Thyroid gland (tissue), 4 donors: Measurements from ENCODE around the gene TNNC1. TPM values are rescaled to one million over a fixed set of nuclear protein-coding genes. Genes with fewer than 3 reads are reported as not detected.

Source experiments
- DNase-seq, 2 donors: peaks; one replicate each; pipeline ENCODE4 v3.0.0-alpha.2; 2019
- H3K27ac ChIP-seq, 3 donors: fragments of 200-600 bp; sonication (generic); 1 replicate in 2 of 3; 2 replicates in 1 of 3; pipeline ENCODE4 v1.5.1; 2016 to 2019; ENCODE audit warnings: mild to moderate bottlenecking in 1 of 3, moderate library complexity in 1 of 3
- H3K27me3 ChIP-seq: fragments of 200-600 bp; sonication (generic); one replicate; pipeline ENCODE4 v1.5.1; 2019
- H3K36me3 ChIP-seq, 2 donors: fragments of 200-600 bp; sonication (generic); one replicate each; pipeline ENCODE4 v1.5.1; 2016 to 2019
- H3K4me1 ChIP-seq, 2 donors: fragments of 200-600 bp; sonication (generic); one replicate each; pipeline ENCODE4 v1.5.1; 2017 to 2019
- H3K4me3 ChIP-seq, 3 donors: fragments of 200-600 bp; sonication (generic); replicated peaks in 1 of 3; 1 replicate in 2 of 3; 2 replicates in 1 of 3; pipeline ENCODE4 v1.5.1; 2016; ENCODE audit warnings: mild to moderate bottlenecking in 1 of 3
- H3K9me3 ChIP-seq: fragments of 200-600 bp; sonication (generic); one replicate; pipeline ENCODE4 v1.5.1; 2017
- POLR2A ChIP-seq, 2 donors: fragments of 450-650 bp; IDR thresholded peaks; one replicate each; pipeline ENCODE4 v1.6.1; 2017; ENCODE audit warnings: antibody characterized with exemption in 2 of 2, mild to moderate bottlenecking in 2 of 2, moderate library complexity in 1 of 2
- WGBS, 2 donors: methylation state at CpG; one replicate each; pipeline ENCODE4 v1.1.5; 2017; 5-methylcytosine and 5-hydroxymethylcytosine counted together
- intact Hi-C: fragments of 100-400 bp; cut with DNase I; formaldehyde crosslinking; loops from one replicate; pipeline ENCODE4 v1.15.1; 2023
- total RNA-seq, 4 donors: library from RNA; depleted of rRNA; stranded (reverse); fragments of >200 nt; gene quantifications; one replicate each; pipeline ENCODE4 v1.2.3, GENCODE V29; 2016
- TF ChIP-seq, protein P1 (sequence below), 6 experiments: fragments of 200-600 bp in 3 of 6; fragments of 450-650 bp in 3 of 6; sonication (generic) in 3 of 6; IDR thresholded peaks; one replicate each; pipeline ENCODE4 v1.5.1; 2016 to 2019; ENCODE audit warnings: antibody characterized with exemption in 6 of 6, mild to moderate bottlenecking in 2 of 6, inconsistent platforms in 1 of 6, moderate library complexity in 1 of 6

TNNC1 gene
- total RNA-seq, 4 donors from 2014 or later = 4.0 to 43.5 (median 13.9) TPM

DNA sequence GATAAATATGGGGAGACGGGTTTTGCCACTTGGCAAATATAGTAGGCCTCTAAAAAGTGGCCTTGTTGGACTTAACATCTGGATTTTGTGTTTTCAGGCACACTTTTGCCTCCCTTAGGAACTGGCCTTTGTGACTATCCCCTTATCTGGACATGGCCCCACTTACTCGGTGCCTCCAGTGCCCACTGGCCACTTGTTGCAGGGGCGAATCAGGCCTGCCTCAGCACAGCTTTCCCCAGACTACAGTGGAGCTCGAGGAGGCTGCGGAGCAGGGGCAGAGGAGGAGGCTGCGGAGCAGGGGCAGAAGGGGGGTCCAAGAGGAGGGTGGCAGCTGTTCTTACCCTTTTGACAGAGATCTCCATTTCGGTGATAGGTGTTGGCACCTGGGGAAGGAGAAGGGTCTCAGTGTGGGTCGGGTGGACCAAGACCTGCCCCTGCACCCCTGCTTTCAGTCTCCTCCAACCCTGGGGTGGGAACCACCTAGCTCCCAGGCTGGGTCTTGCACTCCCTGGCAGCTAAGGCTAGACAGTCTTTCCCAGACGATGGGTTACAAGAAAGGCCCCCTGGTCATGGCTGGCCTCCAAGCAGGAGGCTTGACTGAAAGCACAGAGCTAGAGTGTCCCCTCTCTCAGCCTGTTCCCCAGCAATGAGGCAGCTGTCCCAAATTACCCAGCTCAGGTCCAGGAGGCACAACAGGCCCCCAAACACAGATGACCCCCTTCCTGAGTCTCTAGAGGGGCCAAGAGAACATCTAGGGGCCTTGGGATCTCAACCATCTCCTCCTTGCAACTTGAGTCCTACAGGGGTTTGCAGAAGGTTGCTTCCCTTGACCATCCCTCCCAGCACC, 15.0 kb downstream of the TNNC1 start:
- WGBS, 2 donors = 89 to 94% methylated on average over 9 of the region's 9 CpGs
- Histone ChIP-seq H3K9me3 (no peaks in the 10 kb centered on the region), H3K27me3 (no peaks in the 10 kb centered on the region), H3K36me3 (no peaks in the 10 kb centered on the region), H3K4me1 (peaks cover 0 to 2% of the 10 kb centered on the region in 2 donors), H3K27ac (no peak overlapping the region), H3K4me3 (no peak overlapping the region)
- DNase-seq = no peak
- TF ChIP-seq, protein P1, sequence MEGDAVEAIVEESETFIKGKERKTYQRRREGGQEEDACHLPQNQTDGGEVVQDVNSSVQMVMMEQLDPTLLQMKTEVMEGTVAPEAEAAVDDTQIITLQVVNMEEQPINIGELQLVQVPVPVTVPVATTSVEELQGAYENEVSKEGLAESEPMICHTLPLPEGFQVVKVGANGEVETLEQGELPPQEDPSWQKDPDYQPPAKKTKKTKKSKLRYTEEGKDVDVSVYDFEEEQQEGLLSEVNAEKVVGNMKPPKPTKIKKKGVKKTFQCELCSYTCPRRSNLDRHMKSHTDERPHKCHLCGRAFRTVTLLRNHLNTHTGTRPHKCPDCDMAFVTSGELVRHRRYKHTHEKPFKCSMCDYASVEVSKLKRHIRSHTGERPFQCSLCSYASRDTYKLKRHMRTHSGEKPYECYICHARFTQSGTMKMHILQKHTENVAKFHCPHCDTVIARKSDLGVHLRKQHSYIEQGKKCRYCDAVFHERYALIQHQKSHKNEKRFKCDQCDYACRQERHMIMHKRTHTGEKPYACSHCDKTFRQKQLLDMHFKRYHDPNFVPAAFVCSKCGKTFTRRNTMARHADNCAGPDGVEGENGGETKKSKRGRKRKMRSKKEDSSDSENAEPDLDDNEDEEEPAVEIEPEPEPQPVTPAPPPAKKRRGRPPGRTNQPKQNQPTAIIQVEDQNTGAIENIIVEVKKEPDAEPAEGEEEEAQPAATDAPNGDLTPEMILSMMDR (IDR thresholded peaks at IDR 0.05) = no peak
- TF ChIP-seq POLR2A (IDR thresholded peaks at IDR 0.05) = no peak
- intact Hi-C loops = no loop called here

DNA sequence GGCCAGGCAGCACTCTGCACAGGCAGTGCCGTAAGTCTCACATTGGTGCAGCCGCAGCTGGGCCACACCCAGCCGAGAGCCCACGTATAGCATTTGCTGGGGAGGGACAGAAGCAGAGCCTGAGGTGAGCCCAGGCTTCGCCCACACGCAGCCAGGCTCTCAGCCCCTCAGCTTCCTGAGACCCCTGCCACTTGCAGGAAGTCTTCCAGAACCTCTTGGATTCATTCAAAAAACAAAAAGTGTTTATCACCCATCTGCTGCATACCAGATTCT, 15.8 kb downstream of the TNNC1 start:
- DNase-seq = no peak
- H3K4me1 ChIP-seq = peaks cover 2 to 9% of the 10 kb centered on the region in 2 donors
- TF ChIP-seq POLR2A (IDR thresholded peaks at IDR 0.05) = no peak
- TF ChIP-seq, protein P1 (IDR thresholded peaks at IDR 0.05) = no peak
- no peaks in the 10 kb centered on the region for H3K27me3 ChIP-seq
- no peaks in the 10 kb centered on the region for H3K36me3 ChIP-seq
- 80 to 84% methylated on average over 3 to 6 of the region's 6 CpGs for WGBS, 2 donors
- H3K9me3 ChIP-seq = no peaks in the 10 kb centered on the region
- no peak overlapping the region for H3K27ac ChIP-seq
- H3K4me3 ChIP-seq = no peak overlapping the region
- intact Hi-C loops = no loop called here

DNA sequence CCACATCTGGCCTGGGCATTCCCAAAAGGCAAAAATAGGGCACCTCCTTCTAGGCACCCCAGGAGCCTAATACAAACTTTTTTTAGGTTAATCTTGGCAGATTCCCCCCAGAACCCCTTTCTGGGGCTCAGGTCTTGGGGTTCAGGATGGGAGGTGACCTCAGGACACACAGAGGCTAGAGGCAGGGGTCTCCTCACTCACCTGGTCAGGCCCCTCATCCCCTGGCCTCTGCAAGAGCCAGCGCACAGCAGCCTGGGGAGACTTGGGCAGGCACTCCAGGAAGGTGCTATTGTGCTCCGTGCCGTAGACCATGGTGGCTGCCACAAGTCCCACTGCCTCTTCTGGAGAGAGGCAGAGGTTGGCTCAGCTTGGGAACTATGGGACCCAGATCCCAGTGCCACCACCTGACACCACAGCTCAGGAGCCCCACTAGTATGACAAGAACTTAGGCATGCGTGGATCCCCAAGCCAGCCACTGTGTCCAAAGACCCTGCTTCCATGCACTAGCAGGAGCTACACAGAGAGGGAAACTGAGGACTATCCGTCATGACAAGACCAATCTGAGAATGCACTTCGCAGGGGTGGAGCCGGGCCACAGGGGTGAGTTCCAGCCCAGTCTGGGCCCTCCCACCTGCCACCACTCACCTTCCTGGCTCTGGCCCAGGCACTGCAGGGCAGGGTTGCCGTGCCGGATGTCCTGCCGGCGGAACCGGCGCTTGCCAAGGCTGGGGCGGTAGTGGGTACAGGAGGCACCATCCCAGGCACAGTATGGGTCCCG, 16.3 kb downstream of the TNNC1 start:
- H3K27me3 ChIP-seq = no peaks in the 10 kb centered on the region
- intact Hi-C loops = no loop called here
- H3K36me3 ChIP-seq = no peaks in the 10 kb centered on the region
- no peak for DNase-seq
- H3K4me3 ChIP-seq = no peak overlapping the region
- 60 to 84% methylated on average over 1 to 12 of the region's 15 CpGs for WGBS, 2 donors
- H3K9me3 ChIP-seq = no peaks in the 10 kb centered on the region
- TF ChIP-seq, protein P1 (IDR thresholded peaks at IDR 0.05) = no peak
- no peak for TF ChIP-seq POLR2A (IDR thresholded peaks at IDR 0.05)
- H3K4me1 ChIP-seq = peaks cover 7 to 15% of the 10 kb centered on the region in 2 donors
- H3K27ac ChIP-seq = no peak overlapping the region

DNA sequence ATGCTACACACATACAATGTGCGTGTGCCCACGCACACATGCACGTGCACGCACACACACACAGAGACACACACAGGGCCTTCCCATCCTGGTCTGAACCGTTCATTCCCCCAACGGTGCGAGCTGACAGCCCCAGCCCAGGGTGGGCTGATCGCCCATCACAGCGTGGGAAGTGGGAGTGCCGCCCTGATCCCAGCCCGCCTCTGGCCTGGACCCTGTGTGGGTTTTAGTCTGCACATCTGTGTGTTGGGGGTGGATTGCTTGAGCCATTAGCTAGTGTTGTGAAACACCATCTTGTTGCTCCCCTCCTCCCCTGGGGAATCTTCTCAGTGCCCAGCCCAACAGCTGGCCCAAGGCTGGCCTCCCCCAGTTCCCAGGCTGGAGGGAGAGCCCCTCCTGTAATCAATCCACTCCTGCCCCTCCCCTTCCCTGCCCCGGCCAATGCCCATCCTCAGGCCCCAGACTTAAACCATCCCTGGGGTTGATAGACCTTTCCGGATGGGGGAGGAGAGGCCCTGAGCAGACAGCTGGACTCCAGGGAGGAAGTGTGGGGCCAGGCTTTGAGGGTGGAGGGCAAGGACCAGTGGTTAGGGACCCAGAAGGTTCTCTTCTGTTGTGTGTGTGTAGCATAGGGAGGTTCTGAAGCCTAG, 17.2 kb downstream of the TNNC1 start:
- H3K27ac ChIP-seq = no peak overlapping the region

More for the DNA sequence above, 17.2 kb downstream of the TNNC1 start:
- WGBS, 2 donors = 93 to 96% methylated on average over 12 to 13 of the region's 13 CpGs
- DNase-seq = no peak
- Histone ChIP-seq H3K36me3 (no peaks in the 10 kb centered on the region), H3K27me3 (no peaks in the 10 kb centered on the region), H3K9me3 (no peaks in the 10 kb centered on the region), H3K4me3 (no peak overlapping the region), H3K4me1 (peaks cover 7 to 23% of the 10 kb centered on the region in 2 donors)
- TF ChIP-seq, protein P1 (IDR thresholded peaks at IDR 0.05) = no peak
- TF ChIP-seq POLR2A (IDR thresholded peaks at IDR 0.05) = no peak
- intact Hi-C loops = no loop called here
